HTR-8/SVneo (cell line): ENCODE data around the gene WDR86.
A peak's percentile ranks its signal among the peaks of the same experiment; 100 is the strongest.

Experiments used
- DNase-seq: peaks from one replicate; pipeline ENCODE4 v3.0.0; 2011; ENCODE audit warnings: low spot score, mixed read lengths; ENCODE audit not compliant: insufficient read length
- FAIRE-seq: peaks from 2 replicates; lab custom pipeline; 2011; peaks lifted over from hg19 to GRCh38; lab: Jason Lieb, UNC

Gene WDR86

GRCh38 chr7:151366880-151367222 lies 43.0 kb downstream of the WDR86 start:
- DNase-seq (no peak), FAIRE-seq (no peak)

- FAIRE-seq (no peak), DNase-seq (no peak)
Measured at GRCh38 chr7:151366166-151366879, 43.5 kb downstream of the WDR86 start.

GRCh38 chr7:151363182-151363581 lies 46.7 kb downstream of the WDR86 start:
- FAIRE-seq = no peak
- DNase-seq = no peak

- no peak for DNase-seq
- no peak for FAIRE-seq
Measured at GRCh38 chr7:151361193-151361959, 48.5 kb downstream of the WDR86 start.

GRCh38 chr7:151352512-151352911 lies 57.3 kb downstream of the WDR86 start:
- no peak for FAIRE-seq

GRCh38 chr7:151351967-151352366 lies 57.9 kb downstream of the WDR86 start:
- no peak for FAIRE-seq
- DNase-seq = no peak

More at GRCh38 chr7:151352512-151352911, 57.3 kb downstream of the WDR86 start:
- no peak for DNase-seq

GRCh38 chr7:151351027-151351426 lies 58.8 kb downstream of the WDR86 start:
- FAIRE-seq (no peak), DNase-seq (no peak)

GRCh38 chr7:151349507-151349853 lies 60.4 kb downstream of the WDR86 start:
- DNase-seq (no peak), FAIRE-seq (no peak)

- no peak for FAIRE-seq
Measured at GRCh38 chr7:151348970-151349369, 60.9 kb downstream of the WDR86 start.

GRCh38 chr7:151347200-151347599 lies 62.6 kb downstream of the WDR86 start:
- DNase-seq (no peak), FAIRE-seq (no peak)

More at GRCh38 chr7:151348970-151349369, 60.9 kb downstream of the WDR86 start:
- DNase-seq = no peak

GRCh38 chr7:151346470-151346769 lies 63.4 kb downstream of the WDR86 start:
- FAIRE-seq = no peak
- no peak for DNase-seq

GRCh38 chr7:151345576-151346469 lies 64.0 kb downstream of the WDR86 start:
- FAIRE-seq (no peak), DNase-seq (no peak)

GRCh38 chr7:151343516-151343915 lies 66.3 kb downstream of the WDR86 start:
- FAIRE-seq = no peak
- DNase-seq = no peak

- DNase-seq (no peak), FAIRE-seq (no peak)
Measured at GRCh38 chr7:151342811-151343210, 67.0 kb downstream of the WDR86 start.

GRCh38 chr7:151342102-151342646 lies 67.7 kb downstream of the WDR86 start:
- DNase-seq (no peak), FAIRE-seq (no peak)

- DNase-seq (peak; percentile 61), FAIRE-seq (peak; percentile 90)
Measured at GRCh38 chr7:151341357-151342101, 68.3 kb downstream of the WDR86 start, which contains the start of gene NUB1. Gene NUB1, plus strand, starts transcription at chr7:151341812. Its CDS starts 3,538 bp downstream, at chr7:151345350.

GRCh38 chr7:151340794-151341356 lies 69.0 kb downstream of the WDR86 start:
- FAIRE-seq (no peak), DNase-seq (no peak)

- DNase-seq (no peak), FAIRE-seq (no peak)
Measured at GRCh38 chr7:151339651-151340382, 70.0 kb downstream of the WDR86 start.

GRCh38 chr7:151338809-151339208 lies 71.0 kb downstream of the WDR86 start:
- no peak for DNase-seq
- no peak for FAIRE-seq
